ENCODE results near the gene NOTCH2.
A peak's percentile ranks its signal among the peaks of the same experiment; 100 is the strongest.

The NOTCH2 gene

DNA sequence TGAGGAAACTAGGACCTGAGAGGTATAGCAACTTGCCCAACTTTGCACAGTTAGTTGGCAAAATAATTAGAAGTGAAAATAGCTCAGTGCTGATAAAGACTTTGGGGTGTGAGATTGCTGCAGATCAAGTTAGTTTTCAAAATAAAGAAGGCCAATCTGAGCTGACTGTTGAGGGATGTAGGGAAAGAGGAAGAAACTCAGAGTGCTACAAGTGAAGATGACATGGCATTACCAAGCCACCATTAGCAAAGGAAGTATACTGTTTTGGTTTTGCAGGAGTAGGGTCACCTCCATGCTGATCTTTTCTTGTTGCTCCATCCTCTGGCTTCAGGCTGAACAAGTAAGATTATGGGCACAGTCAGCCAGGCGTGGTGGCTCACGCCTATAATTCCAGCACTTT is 94.5 kb downstream of the NOTCH2 start:
- no peak for DNase-seq (ENCODE audit: low read depth in 3 of 3)

DNA sequence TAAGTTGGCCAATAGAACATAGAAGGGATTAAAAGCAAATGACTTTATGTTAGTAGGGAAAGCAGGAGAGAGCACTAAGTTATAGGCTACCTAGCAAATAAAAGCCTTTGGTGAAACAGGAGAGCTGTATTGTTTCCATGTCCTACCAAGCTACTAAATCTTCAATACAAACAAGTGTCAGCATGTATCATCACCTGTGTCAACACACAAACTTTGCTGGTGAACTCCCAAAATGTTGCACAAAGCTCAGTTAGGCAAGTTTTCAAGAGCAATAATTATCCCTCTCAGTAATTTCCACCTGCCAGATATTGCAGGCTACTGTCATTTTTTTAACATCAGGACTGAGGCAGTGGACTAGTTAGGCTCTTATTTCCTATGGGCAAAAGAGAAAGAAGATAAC is 95.4 kb downstream of the NOTCH2 start:
- no peak for DNase-seq (ENCODE audit: low read depth in 3 of 3)

DNA sequence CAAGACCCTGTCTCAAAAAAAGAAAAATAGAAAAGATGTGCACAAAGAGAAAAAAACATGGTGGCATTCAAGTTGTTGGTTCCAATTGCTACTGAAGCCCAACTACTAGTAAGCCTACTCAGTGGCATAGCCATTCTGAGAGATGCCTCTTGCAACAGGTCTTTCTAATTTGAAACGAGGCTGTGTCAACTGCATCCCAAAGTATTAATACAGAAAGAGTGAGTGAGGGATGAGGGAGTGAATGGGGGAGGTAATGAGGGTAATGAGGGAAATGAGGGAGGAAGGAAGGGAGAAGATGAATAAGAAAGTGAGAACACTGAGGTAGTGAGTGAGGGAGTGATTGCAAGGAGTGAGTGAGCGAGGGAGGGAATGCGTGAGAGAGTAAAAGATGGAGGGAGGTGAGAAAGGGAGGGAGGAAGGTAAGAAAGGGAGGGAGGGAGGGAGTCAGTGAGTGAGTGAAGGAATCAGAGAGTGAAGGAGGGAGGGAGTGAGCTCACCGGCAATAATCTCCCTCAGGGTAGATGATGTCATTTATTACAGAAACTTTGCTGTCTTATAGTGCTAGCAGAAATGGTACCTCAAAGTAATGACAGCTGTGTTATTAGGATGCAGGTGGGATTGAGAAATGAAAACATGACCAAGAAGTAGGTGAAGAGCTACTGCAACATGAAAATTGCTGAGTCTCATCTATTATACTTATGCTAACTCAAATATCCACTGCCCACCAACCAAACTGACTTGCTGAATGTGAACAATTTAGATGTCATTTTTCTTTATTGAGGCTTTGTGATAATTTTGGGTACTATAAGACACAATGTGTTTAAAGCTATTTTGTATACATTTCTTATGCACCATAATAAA is 97.5 kb downstream of the NOTCH2 start:
- DNase-seq (ENCODE audit: low read depth in 3 of 3): no peak

DNA sequence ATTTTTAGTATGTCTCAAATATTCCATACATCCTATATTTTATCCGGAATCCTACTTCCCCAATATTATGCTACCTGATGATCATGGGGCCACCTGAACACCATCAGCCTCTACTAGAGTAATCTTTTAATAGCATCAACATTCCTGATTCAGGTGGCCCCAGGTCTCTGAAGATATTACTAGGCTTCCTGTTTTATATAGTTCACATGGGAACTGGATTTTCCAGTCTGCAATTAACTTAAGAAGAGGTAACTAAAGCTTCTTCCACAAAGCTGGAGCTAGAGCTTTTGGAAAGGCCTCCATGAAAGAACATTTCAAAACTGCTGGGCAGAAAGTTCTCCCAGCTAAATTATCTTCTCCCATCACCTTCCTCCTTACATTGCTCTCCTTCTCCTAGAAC is 100.9 kb downstream of the NOTCH2 start:
- DNase-seq (ENCODE audit: low read depth in 3 of 3): no peak

DNA sequence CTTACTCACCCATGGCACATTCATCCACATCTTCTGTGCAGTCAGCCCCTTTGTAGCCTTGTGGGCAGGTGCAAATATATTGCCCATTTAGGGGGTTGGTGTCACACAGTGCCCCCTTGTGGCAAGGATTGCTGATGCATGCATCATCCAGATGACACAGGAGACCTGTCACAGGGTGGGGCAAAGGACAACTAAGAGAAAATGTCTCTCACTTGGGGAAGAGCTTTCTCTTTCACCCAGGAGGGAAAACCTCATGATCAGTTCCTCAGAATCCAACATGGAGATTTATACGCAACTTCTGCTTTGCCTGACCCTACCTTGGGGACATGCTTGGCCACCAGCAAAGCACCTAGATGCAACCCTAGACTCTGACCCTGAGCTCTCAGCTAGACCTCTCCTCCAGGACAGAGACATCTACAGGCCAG is 101.4 kb downstream of the NOTCH2 start:
- DNase-seq (ENCODE audit: low read depth in 3 of 3): peak; percentile 49 to 63 (median 60)

DNA sequence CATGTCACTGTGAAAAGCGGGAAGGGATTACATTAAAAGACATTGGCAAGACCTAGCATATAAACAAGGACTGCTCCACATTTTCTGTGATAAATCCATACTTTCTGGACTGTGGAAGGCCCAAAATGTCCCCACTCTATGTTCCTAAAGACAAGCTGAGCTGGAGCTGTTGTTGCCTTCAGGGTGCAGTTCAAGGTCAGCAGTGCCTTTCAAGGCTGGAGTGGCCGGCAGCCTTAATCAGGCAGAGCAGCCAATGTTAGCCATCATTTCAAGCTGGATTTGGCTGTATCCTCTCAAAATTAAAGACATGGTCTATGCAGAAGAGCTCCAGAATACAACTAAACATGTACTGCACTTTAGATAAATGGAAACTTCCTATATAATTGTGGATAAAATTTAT is 102.8 kb downstream of the NOTCH2 start:
- DNase-seq (ENCODE audit: low read depth in 3 of 3): no peak

DNA sequence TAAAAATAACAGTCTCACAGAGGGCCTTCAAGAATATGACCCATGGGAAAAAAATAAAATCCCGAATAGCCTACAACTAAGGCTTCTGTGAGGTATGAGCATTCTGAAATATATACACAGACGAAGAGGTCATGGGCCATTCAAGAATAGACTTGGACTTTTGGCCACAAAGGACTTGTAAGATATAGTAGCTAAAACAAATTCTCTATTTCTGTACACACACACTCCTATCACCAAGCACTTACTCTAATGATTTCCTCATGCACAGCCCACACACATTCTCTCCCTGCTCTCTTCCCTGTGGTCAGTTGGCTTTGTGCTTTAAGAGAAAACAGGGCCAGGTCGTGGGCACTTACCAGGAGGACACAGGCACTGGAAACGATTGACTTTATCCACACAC is 103.4 kb downstream of the NOTCH2 start:
- DNase-seq (ENCODE audit: low read depth in 3 of 3): no peak

DNA sequence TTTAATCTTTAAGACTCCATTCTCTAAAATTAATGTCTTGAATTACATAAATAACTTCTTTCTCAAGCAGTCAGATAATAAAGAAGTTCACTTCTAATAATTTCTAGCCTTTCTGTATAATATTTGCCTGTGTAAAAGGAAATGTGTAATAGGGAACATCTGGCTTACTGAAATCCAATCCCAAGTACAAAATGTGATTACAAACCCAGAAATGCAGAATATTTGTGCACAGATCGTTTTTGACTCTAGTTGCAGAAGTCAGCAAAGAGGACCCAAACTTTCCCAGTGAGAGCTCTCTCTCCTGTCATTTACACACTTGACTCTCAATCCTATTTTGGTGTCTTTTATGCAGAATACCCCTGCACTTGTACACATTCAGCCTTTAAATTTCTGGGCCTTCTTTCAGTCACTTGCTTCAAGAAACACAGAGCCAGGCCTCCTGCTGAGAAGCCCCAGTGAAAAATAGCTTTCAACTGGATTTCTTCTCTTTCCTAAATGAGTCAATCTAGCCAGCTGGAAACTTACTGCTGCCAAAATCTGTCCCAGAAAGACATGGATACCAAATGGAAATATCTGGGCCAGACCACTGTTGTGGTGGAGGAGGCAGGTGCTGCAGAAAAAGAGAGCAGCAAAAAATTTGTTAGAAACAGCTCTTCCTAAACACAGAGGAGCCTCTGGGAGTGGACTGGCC is 104.6 kb downstream of the NOTCH2 start:
- no peak for DNase-seq (ENCODE audit: low read depth in 3 of 3)

DNA sequence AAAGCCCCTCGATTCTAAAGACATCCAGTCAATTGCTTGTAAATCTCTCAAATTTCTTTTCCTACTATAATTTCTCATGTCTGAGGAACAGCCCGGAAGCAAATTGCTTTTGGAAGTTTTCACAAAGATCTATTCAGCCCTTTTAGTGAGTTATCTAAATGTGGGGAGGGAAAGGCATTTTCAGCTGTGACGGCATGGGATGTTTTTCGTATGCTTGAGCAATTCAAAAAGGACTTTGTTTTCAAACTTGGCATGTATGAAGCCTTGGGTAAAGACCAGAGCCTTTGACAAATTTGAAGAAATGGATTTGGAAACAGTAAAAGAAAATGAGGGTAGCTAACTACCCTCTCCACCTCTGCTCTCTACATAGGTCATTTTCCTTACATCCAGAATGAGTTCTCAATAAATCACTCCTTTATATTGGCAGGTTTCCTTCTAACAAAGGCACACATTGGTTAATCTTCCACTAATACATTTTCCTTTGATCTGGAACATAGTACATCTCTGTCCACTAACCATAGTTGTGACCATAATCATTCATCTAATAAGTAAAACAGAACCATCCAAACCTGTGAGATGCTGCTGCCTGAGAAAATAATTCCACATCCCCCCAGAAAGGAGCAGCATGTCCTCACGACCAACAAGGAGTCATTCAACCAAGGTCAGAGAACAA is 107.0 kb downstream of the NOTCH2 start:
- DNase-seq (ENCODE audit: low read depth in 3 of 3): no peak

DNA sequence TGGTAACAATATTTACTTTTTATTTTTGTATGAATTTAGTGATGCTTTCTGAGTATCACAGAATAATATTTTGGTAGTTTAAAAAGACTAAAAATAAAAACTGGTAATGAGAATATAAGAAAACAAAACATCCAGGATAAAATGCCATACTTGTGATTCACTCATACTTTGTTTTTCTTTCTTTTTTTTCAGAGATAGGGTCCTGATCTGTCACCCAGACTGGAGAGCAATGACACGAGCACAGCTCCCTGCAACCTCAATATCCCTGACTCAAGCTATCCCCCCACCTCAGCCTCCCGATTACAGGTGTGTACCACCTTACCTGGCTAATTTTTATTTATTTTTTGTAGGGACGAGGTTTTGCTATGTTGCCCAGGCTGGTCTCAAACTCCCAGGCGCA is 109.0 kb downstream of the NOTCH2 start:
- DNase-seq (ENCODE audit: low read depth in 3 of 3): no peak

DNA sequence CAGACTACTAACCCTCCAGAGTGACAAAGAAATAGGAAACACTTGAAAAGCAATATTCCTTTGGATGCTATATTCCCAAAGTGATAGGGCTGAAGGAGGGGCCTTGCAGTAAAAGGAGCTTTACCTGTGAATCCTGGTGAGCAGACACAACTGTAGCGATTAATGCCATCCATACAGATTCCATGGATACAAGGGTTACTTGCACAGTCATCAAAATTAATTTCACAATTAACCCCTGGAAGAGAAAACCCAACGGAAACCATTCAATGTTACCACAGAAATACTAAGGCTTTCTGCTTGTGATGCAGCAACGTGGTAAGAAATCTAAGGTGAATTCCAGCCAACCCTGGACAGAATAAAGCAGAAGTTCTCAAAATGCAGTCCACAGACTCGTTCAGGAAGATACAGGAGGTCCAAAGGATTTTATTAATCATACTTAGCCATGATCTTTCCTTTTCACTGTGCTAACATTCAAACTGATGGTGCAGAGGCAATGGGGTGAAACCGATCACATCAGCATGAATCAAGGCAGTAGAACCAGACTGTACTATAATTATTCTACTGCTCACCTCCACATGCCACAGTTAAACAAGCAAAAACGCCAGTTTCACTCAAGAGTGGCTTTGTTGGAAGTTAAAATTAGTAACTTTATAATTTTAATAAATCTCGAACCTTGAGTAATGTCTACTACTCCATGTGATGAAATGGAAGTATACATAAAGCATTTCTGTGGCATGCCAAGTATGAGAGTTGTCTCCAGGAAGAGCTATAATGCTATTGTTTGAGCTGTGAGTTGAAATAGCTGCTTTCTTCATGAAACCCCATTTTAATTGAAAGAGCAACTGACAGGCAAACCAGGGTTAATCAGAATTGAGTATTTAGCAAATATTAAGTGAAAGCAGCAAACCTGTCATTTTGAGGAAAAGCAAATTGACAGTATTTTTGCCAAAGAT is 109.9 kb downstream of the NOTCH2 start:
- no peak for DNase-seq (ENCODE audit: low read depth in 3 of 3)

DNA sequence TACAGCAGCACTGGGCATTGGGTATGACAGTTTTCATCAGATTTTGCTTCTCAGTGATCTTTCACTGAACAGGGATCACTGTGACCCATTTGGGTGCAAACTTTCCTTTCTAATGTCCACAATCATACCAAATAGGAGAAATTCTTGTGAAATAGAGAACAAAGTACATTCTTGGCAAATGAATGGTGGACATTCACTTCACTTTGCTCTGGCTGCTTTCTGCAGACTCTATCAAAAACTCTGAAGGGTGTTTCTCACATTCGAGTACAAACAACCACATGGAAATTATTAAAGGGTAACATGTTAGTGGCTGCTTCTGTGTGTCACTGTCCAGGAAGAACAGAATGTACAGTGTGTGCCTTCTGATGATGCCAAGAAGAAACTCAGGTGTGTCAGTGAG is 111.2 kb downstream of the NOTCH2 start:
- no peak for DNase-seq (ENCODE audit: low read depth in 3 of 3)

DNA sequence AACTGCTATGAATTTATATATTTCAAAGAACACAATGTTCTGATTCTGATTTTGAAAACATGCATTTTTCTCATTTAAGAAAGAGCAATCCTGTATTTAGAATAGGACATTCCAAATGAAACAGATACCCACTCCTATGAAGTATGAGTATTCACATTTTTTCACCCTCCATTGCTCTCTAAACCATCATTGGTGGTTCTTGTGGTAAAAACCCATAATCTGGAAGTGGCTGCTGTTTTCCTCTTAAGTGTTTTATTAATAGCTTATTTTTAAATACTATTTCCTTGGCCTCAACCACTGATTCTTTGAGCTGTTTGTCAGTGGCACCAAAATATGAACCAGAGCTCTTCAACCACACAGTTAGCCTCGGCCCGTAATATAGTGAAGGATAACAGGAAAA is 113.2 kb downstream of the NOTCH2 start:
- no peak for DNase-seq (ENCODE audit: low read depth in 3 of 3)

DNA sequence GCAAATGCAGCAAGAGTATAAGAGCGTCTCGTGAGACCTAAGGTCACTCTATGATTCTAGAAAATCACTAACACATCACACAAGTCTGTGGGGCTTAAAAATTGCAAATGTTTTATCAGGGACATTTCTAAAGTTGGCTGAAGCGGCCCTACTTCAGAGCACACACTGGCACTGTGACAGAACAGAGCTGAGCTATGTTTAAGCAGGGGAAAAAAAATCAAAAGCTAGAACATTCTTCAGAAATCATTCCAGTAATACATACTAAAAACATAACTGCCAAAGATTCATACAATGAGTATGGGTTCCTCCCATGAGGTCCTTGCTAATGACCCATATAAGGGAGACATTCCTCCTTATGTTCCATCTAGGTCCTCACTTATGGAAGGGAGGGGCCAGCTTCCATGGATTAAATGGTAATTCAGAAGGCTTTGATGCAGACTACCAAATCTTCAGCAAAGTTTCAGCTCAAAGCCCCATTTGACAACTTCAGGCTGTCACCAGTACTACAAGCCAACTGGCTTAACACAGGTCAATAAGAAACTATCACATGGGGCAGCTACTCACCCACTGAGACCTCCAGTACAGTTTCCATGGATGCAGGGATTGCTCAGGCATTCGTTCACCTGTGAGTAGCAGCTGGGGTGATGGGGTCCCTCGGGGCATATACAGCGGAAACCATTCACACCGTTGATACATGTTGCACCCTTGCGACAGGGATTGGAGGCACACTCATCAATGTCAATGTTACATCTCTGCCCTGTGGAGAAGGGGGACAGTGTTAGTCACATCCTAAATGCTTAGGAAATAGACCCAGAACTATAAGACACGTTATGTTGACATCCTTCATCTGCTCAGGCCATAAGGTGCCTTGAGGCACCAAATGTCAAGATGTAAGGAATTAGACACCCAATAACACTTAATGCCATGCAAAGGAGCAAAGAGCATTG is 114.7 kb downstream of the NOTCH2 start:
- no peak for DNase-seq (ENCODE audit: low read depth in 3 of 3)

DNA sequence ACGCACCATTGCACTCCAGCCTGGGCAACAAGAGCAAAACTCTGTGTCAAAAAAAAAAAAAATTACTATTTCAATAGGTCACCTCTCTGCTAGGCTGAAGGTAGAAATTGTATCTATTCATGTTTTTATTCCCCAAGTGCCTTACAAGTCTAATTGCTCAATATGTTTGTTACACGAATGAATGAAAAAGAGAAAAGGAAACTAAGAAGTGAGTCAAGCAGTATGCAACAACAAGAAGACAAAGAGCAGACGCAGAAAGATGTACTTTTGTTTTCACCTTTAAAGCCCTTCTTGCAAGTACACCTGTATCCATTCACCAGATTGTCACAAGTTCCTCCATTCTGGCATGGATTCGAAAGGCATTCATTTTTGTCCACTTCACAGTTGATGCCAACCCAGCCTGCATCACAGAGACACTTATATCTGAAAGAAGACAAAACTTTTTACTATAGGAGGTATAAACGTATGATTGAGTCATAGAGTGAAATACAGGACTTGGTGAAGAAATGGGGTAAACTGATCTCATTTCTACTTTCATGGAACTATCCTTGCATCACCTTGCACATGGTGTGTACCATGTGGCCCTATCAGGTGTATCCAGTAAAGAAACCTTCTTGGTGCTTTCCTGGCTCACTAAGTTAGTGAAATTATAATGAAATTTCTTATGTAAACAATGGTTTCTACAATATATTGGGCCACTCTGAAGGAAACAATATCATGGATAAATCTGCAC is 116.0 kb downstream of the NOTCH2 start:
- DNase-seq (ENCODE audit: low read depth in 3 of 3): no peak

DNA sequence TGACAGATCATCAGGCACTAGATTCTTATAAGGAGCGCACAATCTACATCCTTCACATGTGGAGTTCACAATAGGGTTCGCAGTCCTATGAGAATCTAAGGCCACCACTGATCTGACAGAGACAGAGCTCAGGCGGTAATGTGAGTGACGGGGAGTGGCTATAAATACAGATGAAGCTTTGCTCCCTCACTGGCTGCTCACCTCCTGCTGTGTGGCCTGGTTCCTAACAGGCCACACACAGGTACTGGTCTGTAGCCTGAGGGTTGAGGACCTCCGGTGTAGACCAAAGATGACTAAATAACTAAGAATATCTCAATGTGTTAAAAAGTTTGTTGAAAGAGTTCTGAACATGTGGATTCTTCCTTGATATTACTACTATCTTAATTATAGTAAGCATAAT is 117.0 kb downstream of the NOTCH2 start:
- DNase-seq (ENCODE audit: low read depth in 3 of 3): no peak

DNA sequence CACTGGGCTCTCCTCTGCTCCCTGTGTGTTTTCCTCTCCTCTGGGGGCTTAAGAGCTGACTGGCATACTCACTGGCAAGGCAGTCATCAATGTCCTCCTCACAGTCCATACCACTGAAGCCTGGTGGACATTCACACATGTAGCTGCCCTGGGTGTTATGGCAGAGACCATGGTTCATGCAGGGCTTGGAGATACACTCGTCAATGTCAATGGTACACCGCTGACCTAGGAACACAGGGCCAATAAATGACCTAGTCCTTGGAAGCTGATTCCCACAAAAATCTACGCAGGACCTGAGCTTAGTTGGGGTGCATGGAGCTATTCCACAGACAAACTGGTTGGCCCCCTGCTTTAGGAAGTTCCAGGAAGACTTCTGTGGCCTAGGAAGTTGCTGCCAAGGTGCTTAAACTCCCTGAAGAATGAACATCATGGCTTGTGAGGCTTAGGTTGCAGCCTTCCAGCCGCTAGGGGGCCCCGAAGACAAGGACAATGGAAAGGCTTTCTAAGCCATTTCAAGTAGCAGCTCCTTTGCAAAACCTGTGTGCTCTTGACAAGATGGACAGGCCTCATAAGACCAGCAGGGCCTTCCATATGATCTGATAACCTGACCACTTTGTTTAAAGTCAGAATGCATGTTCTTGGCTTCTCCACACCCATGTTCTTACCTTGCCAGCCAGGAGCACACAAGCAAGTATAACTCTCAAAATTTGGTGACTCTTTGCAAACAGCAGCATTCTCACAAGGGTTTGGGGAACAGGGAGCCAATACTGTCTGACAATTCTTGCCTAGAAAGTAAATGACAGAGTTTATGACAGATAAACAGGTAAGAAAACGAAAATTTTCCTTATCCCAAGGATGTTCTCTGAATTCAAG is 120.9 kb downstream of the NOTCH2 start:
- DNase-seq (ENCODE audit: low read depth in 3 of 3): peak; percentile 41 to 51 (median 42)

DNA sequence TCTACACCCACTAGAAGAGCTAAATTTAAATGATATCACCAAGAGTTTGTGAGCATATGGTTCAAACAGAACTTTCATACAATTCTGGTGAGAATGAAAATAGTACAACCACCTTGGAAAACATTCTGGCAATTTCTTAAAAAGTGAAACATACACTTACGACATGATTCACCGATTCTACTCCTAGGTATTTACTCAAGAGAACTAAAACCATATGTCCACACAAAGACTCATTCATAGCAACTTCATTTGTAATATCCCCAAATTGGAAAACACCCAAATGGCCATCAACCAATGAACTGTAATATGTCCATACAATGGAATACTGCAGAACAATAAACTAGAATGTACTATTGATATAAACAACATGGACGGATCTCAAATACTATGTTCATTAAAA is 122.0 kb downstream of the NOTCH2 start:
- no peak for DNase-seq (ENCODE audit: low read depth in 3 of 3)

DNA sequence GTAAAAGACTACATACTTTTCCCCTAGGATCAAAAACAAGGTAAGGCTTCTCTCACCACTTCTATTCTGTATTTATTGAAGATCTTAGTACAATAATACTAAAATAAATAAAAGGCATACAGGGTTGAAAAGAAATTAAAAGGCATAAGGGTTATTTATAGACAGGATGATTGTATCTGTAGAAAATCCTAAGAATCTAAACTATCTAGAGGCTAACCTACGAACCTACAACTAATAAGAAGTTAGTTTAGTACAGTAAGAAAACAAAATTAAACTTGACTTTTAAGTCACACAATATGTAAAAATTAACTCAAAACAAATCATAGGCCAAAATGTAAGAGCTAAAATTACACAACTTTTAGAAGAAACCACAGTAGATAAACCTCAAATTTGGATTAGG is 122.7 kb downstream of the NOTCH2 start:
- no peak for DNase-seq (ENCODE audit: low read depth in 3 of 3)

Measured in stimulated activated CD4-positive, alpha-beta T cell treated with anti-CD3 and anti-CD28 coated beads, TNF-alpha, amount 100 ng/mL, for 4 hours (primary cell).